ENCODE measurements around the gene PER2. TPM values are rescaled to one million over a fixed set of nuclear protein-coding genes. Genes with fewer than 3 reads are reported as not detected.

The PER2 gene
- total and polyA plus RNA-seq, 9 of the 15 experiments (the other 6 are each of a cell fraction or from before 2014, with no cell fraction given): 1.1 to 10.3 (median 2.9) TPM

- in situ Hi-C loops (cut with MboI) (no loop called here), intact Hi-C loops (cut with micrococcal nuclease) (no loop called here)
- Histone ChIP-seq H4K20me1 (replicated peaks; ENCODE audit: control insufficient read depth, insufficient read depth, low read length) (no peaks in the 10 kb centered on the region), H3K36me3 (ENCODE audit: control insufficient read depth, insufficient read depth, low read length) (peaks cover 19% of the 10 kb centered on the region; the same call in 1 of the 3 replicates), H3K4me1 (replicated peaks in 1 of 2; ENCODE audit: control insufficient read depth in 2 of 2, insufficient read depth in 2 of 2, low read length in 2 of 2) (peaks cover 4 to 27% of the 10 kb centered on the region in 2 experiments; a peak in 4 of 5 replicates), H3K4me2 (ENCODE audit: insufficient read depth, low read length) (no peak overlapping the region), H3K27me3 (ENCODE audit: control insufficient read depth in 2 of 2, insufficient read depth in 2 of 2, low read length in 2 of 2) (no peaks in the 10 kb centered on the region), H3K79me2 (ENCODE audit: control insufficient read depth, insufficient read depth, low read length) (peaks cover 12% of the 10 kb centered on the region), H3K9ac (ENCODE audit: insufficient read depth in 1 of 2, low read depth in 2 of 2, low read length in 2 of 2) (no peak overlapping the region), H3K9me3 (replicated peaks; ENCODE audit: control insufficient read depth, insufficient read depth, low read depth, low read length) (no peaks in the 10 kb centered on the region), H3K4me3 (no peak overlapping the region), H3K27ac (ENCODE audit: extremely low read depth, low read depth, low read length) (no peak overlapping the region), H2AFZ (ENCODE audit: low read depth, low read length) (no peak overlapping the region), H3K9me1 (ENCODE audit: control insufficient read depth, insufficient read depth, low read length) (no peaks in the 10 kb centered on the region)
- POLR2A ChIA-PET: interaction anchor here (0.6 kb wide), 2 partner anchors 498 to 1905 kb away, joined by 3 to 4 read pairs; no protein-coding TSS in a partner anchor
- WGBS (ENCODE audit: insufficient coverage, low coverage, missing lambda C conversion rate): 90% methylated on average over 4 of the region's 10 CpGs
- CTCF ChIA-PET (ENCODE audit: low intra/inter-chr PET ratio): no interaction called here
- FAIRE-seq (no peak), DNase-seq (ENCODE audit: extremely low read depth in 1 of 4, low spot score in 3 of 4) (no peak), ATAC-seq (no peak)
- BruUV-seq (replicated peaks): no TSS peak
- TF ChIP-seq MBD2 (IDR thresholded peaks at IDR 0.05; ENCODE audit: borderline replicate concordance, low read depth): no peak
- no peak for TF ChIP-seq RFX5 (IDR thresholded peaks at IDR 0.05; ENCODE audit: low read depth, low read length)
- no peak for TF ChIP-seq MCM3 (IDR thresholded peaks at IDR 0.05)
- TF ChIP-seq TFE3 (CRISPR knock-in tag; IDR thresholded peaks at IDR 0.05): no peak
- no peak for TF ChIP-seq CUX1 (CRISPR knock-in tag; IDR thresholded peaks at IDR 0.05)
- no peak for TF ChIP-seq STAT6 (CRISPR knock-in tag; IDR thresholded peaks at IDR 0.05)
- no peak for TF ChIP-seq GTF2F1 (IDR thresholded peaks at IDR 0.05; ENCODE audit: low read depth, low read length)
- TF ChIP-seq FOXK1 (CRISPR knock-in tag; IDR thresholded peaks at IDR 0.05; ENCODE audit: borderline replicate concordance): no peak
- no peak for TF ChIP-seq ZFP30 (CRISPR knock-in tag; IDR thresholded peaks at IDR 0.05; ENCODE audit: borderline replicate concordance)
- TF ChIP-seq POLR3G (IDR thresholded peaks at IDR 0.05; ENCODE audit: extremely low read depth, insufficient read length, insufficient replicate concordance): no peak
- TF ChIP-seq MBD1 (CRISPR knock-in tag; IDR thresholded peaks at IDR 0.05): no peak
Measured at GRCh38 chr2:238243496-238244076, 44.8 kb downstream of the PER2 start.

Data from K562 (cell line).